GM19468 (cell line): ENCODE results near the gene CCDC71L.
"Not testable (repeated sequence)": the region's sequence is repeated elsewhere in the genome, so short reads cannot be mapped to it uniquely, and the experiment has no call there.

Experiments
- ATAC-seq: cut with Tn5 transposase; IDR thresholded peaks from one replicate; pipeline ENCODE4 v1.9.1; 2021; ENCODE audit warnings: mild to moderate bottlenecking, moderate library complexity, moderate number of reproducible peaks; ENCODE audit not compliant: unreplicated experiment; ENCODE audit errors: extremely low read depth

The CCDC71L gene

GRCh38 chr7:106660862-106661720 lies at the start of gene CCDC71L:
Gene CCDC71L, minus strand, starts transcription at chr7:106661158. Its CDS starts 262 bp downstream, at chr7:106660896.
- ATAC-seq = peak; percentile 59

- not testable (repeated sequence) for ATAC-seq
These were observed 48.6 kb upstream of the CCDC71L start for GRCh38 chr7:106709604-106710003.

GRCh38 chr7:106704000-106704840 lies 43.3 kb upstream of the CCDC71L start:
- ATAC-seq = no peak

GRCh38 chr7:106693677-106694353 lies 32.9 kb upstream of the CCDC71L start:
- no peak for ATAC-seq

DNA sequence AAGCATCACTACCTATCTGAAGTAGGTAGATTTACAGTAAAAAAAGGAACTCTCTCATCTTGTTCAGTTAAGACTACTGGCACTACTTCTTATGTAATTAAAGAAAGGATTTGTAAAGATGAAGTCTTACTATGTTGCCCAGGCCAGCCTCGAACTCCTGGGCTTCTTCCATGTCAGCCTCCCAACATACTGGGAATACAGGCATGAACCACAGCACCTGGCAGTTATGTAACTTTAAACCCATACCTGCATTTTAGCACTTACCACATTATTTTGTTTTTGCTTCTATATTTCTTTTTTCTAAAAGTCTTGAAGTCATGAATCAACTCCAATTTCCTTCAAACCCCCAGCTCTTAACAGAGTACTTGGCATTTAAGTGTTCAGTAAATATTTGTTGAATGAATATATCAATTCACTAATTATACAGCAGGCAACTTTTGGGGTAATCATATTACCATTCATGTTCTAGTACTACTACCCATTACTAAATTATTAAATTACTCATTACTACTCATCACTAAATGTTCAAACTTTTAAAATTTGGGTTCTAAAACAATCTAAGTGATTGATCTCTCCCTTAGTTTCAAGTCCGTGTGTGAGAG lies 31.6 kb upstream of the CCDC71L start:
- no peak for ATAC-seq

GRCh38 chr7:106688161-106688560 lies 27.2 kb upstream of the CCDC71L start:
- not testable (repeated sequence) for ATAC-seq

DNA sequence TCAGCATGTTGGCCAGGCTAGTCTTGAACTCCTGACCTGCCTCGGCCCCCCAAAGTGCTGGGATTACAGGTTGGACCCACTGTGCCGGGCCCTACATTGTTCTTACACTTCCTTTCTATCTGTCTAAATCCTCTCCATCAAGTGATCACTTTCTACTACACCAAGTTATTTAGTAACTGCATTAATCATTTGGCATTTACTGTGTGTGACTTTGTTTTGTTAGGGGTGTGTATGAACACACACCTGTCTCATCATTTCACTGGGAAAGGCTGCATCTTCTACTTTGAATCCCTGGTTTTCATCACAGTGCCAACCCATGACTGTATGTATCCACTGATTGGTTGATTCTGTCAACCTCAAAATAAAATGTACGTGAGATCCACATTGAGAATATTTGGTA lies 23.0 kb upstream of the CCDC71L start:
- ATAC-seq = no peak

GRCh38 chr7:106681815-106682495 lies 21.0 kb upstream of the CCDC71L start:
- no peak for ATAC-seq

GRCh38 chr7:106679153-106679931 lies 18.4 kb upstream of the CCDC71L start:
- peak; percentile 63 for ATAC-seq

GRCh38 chr7:106678795-106679152 lies 17.8 kb upstream of the CCDC71L start:
- no peak for ATAC-seq

DNA sequence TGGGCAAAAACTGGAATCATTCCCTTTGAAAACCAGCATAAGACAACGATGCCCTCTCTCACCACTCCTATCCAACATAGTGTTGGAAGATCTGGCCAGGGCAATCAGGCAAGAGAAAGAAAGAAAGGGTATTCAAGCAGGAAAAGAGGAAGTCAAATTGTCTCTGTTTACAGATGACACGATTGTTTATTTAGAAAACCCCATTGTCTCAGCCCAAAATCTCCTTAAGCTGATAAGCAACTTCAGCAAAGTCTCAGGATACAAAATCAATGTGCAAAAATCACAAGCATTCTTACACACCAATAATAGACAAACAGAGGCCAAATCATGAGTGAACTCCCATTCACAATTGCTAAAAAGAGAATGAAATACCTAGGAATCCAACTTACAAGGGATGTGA lies 15.5 kb upstream of the CCDC71L start:
- ATAC-seq = not testable (repeated sequence)

GRCh38 chr7:106673688-106674087 lies 12.7 kb upstream of the CCDC71L start:
- ATAC-seq = not testable (repeated sequence)

DNA sequence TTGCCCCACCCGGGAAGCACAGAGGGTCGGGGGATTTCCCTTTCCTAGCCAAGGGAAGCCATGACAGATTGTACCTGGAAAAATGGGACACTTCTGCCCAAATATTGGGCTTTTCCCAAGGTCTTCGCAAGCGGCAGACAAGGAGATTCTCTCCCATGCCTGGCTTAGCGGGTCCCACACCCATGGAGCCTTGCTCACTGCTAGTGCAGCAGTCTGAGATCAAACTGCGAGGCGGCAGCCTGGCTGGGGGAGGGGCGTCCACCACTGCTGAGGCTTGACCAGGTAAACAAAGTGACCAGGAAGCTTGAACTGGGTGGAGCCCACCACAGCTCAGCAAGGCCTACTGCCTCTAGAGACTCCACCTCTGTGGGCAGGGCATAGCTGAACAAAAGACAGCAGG lies 11.0 kb upstream of the CCDC71L start:
- not testable (repeated sequence) for ATAC-seq

GRCh38 chr7:106671160-106671559 lies 10.2 kb upstream of the CCDC71L start:
- ATAC-seq = no peak

- ATAC-seq = no peak
These were observed 8.0 kb upstream of the CCDC71L start for GRCh38 chr7:106668861-106669524.

GRCh38 chr7:106666353-106666752 lies 5.4 kb upstream of the CCDC71L start:
- no peak for ATAC-seq

DNA sequence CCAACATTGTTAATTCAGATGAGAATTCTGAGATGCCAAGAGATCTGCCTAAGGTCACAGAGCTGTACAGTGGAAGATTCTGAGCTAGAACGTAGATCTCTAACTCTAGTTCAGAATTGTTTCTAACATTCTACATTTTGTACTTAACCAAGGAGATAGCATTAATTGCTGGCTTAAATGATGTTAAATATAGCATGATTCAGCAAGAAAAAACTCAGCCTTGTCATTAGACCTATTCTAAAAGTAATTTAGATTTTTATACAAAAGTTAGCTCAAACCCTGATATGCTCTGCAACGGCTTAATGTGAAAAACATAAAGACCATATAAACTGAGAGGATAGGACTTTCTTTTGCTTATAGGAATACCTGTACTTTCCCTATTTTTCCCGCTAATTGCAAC lies 3.4 kb upstream of the CCDC71L start:
- no peak for ATAC-seq
